Activated effector memory CD4-positive, alpha-beta T cell treated with anti-CD3 and anti-CD28 coated beads, Interleukin-2, amount 50 U/mL, for 16 hours (primary cell): ENCODE data around the gene SIGLEC9.

Experiments used
- DNase-seq: peaks from one replicate; pipeline ENCODE4 v3.0.0-alpha.2; 2020

The SIGLEC9 gene

DNA sequence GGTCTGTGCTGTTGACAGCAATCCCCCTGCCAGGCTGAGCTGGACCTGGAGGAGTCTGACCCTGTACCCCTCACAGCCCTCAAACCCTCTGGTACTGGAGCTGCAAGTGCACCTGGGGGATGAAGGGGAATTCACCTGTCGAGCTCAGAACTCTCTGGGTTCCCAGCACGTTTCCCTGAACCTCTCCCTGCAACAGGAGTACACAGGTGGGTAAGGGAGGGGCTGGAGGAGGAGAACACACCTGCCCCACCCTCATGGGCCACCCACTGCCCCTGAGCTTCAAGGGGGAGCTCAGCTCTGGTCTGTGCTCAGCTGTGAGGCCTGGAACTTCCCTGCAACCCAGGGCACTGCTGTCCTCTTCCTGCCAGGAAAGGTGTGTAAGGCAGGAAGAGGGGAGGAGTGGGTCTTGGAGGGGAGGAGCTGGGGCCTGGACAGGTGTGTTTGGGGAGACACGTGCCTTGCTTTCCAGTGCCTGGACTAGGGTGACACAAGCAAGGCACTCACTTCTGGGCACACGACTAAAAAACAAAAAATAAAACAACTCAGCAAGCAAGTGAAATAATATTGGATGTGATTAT is 21.3 kb downstream of the SIGLEC9 start:
- no peak for DNase-seq

DNA sequence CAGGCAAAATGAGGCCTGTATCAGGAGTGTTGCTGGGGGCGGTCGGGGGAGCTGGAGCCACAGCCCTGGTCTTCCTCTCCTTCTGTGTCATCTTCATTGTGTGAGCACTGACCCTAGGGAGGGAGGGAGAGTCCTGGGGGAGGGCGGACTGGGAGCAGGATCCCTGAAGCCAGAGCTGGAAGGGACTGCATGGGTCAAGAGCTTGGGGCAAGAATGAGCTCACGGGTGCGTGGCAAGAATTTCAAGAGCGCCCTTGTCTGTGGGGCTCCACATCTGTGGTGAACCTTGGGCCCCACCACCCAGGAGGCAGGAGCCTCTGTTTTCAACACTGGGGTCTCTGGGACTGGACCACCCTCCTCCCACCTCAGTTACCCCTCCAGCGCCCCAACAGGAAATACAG is 22.0 kb downstream of the SIGLEC9 start:
- no peak for DNase-seq

DNA sequence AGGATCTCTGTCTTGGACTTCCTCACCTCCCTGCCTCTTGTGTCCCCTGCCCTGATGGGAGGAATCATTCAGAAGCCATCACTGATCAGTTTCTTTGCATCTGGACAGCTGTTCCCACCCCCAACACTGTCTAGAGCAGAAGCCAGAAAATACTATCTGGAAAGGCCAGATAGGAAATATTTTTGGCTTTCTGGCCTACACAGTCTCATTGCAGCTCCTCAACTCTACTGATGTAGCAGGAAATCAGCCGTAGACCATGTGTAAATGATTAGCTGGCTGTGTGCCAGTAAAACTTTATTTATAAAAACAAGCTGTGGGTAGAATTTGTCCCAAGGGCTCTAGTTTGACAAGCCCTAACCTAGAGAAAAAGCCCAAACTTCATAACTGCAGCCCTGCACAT is 23.0 kb downstream of the SIGLEC9 start:
- DNase-seq, result no peak

DNA sequence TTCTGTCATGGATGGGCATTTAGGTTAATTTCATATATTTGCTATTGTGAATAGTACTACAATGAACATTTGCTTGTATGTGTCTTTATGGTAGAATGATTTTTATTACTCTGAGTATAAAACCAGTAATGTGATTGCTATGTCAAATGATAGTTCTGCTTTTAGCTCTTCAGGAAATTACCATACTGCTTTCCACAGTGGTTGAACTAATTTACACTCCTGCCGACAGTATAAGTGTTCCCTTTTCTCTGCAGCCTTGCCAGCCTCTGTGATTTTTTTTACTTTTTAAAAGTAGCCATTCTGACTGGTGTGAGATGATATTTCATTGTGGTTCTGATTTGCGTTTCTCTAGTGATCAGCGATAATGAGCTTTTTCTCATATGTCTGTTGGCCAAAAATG is 23.9 kb downstream of the SIGLEC9 start:
- no peak for DNase-seq

DNA sequence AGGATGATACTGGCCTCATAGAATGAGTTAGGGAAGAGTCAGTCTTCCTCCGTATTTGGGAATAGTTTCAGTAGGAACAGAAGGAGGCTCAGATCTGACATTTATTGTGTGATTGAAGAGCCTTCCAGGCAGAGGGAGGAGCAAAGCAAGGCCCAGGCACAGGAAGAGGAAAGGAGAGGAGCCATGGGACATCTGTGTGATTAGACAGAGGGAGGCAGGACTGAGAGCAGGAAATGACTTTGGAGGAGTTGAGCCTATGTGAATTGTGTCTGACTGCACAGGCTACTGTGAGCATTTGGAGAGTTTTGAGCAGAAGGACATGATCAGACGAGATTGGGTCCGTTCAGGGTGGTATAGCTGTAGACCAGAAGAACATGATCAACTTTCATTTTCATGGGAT is 25.9 kb downstream of the SIGLEC9 start:
- DNase-seq, result no peak

DNA sequence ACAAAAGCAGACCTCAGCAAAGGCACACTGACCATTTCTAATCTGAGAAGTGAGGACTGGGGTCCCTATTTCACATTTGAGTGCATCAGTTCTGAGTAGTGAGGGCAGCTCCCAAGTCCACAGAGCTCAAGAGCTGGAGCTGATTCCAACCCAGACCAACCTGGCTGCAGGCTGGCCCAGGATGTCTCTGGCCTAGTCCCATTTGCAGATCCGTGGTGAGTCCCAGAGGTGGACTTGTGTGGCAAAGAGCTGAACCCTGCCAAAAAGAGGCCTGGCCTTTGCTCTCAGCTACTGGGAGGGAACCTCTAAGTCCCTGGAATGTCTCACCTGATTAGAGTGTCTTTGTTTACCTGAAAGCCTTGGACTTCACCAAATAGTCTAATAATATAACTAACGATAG is 32.0 kb downstream of the SIGLEC9 start:
- no peak for DNase-seq

DNA sequence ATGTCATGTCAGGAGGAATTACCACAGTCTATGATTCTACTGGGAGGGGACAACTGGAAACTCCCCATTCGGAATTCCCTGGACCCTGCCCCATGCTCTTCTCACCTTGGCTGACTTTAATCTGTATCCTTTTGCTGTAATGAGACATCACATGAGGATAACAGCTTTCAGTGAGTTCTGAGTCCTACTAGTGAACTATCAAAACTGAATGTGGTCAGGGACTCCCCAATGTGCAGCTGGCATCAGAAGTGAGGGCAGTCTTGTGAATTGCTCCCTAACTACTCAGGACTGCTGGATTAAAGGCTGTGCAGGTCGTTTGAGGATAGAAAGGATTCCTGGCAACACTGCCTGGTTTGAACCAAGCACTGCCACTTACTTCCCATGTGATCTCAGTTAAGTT is 32.6 kb downstream of the SIGLEC9 start:
- no peak for DNase-seq

DNA sequence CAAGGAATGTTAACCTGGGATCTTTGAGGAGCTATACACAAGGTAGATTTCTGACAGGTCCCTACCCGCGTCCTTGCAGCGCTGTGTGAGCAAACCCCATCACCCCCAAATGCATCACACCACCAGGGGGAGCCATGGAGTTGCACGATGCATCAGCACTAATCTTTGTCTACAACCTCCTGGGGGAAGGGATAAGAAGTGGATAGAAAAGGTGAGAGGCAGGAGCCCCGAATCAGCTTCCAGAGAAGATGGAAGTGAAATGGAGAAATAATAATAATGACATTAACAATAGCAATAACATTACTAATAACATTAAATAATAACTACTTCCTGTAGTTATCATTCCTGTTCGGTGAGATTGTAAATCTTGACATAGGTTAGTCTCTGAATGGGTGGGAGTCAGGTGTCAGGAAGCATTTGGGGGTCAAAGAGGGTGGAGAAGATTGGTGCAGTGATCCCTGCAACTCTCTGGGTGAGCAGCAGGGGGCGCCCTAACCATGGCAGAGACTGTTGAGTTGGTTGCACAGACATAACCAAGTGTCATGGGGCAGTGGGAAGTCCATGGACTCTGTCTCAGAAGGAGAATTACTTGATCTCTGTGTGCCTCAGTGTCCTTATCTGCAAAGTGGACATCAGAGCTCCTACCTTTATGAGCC is 33.9 kb downstream of the SIGLEC9 start:
- peak; percentile 90 for DNase-seq

DNA sequence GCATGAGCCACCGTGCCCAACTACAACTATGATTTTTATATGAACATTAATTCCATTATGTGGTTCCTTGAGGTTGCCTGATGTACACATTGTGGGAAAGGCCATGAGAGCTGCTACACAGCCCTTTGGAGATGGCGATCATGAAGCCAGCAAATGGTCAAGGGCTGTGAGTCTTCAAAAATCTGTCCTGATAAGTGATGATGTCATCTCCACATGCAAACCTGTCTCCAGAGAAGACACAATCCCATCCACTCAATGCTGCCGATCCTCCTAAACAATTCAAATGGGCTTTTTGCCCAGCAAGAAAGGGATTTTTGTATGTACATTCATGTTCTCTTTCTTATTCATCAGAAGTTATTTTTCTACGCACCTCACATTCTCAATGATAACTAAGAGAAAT is 35.0 kb downstream of the SIGLEC9 start:
- DNase-seq, result no peak

DNA sequence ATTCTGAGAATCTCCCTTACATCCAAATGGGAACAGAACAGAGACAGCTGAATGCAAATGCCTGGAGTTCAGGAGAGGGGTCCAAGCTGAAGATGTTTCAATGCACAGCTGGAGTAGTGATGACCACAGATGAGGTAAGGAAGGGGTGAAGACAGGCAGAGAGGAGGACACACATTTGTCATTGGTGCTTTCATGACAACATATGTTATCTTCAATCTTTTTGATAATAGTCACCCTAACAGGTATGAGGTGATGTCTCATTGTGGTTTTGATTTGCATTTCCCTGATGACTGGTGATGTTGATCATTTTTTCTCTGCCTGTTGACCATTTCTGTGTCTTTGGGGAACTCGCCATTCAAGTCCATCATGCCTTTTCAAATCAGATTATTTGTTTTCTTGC is 36.6 kb downstream of the SIGLEC9 start:
- DNase-seq, result no peak

DNA sequence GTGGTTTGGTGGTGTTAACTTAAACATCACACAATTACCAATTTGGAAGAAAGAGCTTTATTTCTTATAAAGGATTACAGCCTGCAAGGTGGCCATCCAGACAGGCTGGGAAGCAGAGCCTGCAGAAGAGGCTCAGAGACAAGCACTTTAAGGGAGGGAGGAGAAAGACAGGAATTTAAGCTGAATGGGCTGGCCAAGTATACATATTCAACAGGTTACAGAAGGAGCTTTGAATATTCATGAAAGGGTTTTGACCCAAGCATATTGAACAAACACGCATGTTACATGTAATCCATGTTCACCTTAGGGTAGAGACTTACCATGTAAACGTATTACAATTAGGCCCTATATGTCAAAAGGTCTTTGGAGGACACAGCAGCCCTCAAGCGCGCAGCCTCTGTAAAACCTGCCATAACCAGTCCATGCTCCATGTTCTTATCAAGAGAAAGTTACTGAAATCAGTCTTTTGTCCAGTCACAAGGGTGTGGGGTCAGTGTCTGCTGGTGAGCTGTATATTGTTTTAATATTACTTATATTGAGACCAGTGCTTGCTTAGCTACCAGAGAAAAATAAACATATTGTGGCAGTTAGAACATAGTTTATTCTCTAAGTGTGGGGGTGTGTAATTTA is 37.3 kb downstream of the SIGLEC9 start:
- DNase-seq, result no peak

DNA sequence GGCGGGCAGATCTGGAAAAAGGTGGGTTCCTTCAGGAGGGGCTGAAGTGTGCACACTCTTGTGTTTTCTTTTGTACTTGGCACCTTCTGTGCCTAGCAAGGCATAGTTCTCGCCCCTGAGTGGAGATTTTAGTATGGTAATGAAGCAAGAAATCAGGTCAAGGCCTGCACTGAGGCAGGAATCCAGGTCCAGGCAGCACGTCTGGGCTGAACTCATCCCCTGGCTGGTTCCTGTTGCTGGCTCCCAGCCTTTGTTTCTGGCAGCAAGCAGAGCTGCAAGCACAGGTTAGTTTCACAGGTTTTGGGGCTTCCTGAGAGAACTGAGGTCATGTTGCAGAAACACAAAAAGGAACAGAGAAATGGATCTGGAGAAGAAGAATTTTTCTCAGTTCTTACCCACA is 38.6 kb downstream of the SIGLEC9 start:
- no peak for DNase-seq

DNA sequence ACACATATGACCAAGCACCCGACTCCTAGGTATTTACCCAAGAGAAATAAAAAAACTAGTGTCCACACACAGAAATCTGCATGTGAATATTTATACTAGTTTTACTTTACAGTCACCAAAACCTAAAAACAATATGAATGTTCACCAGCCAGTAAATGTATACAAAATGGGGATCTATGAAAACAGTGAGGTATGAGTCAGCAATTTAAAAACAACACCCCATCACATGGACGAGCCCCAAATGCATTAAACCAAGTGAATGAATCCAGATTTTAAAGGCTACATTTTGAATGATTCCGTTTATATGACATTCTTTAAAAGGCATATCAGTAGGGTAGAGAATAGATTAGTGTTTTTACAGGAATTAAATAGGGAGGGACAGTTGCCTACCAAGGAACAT is 39.5 kb downstream of the SIGLEC9 start:
- no peak for DNase-seq

DNA sequence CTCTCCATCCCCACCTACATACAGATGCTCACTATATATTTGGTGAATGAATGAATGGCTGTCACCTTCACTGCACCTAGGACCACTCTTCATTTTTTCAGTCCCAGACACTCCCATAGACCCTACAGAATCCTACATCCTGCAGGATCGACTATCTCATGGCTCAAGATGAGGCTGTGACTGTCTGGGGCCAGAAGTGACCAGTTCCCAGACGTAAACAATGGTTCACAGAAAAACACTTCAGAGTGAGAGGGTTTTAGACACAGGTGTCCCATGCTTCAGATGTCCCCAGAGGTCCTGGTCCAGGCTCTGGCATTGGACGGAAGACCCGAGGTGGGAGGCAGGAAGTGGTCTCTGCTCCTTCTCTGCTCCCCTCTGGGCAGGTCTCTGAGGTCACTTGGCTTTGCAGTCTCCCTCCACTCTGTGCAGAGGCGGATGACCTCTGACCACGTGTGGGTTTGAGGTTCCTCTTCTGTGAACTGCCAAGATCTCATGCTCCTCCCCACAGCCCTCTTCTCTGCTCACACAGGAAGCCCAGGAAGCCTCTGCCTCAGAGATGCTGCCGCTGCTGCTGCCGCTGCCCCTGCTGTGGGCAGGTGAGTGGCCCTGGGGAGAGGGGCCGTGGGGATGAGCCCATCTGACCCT is 42.3 kb downstream of the SIGLEC9 start:
- no peak for DNase-seq

DNA sequence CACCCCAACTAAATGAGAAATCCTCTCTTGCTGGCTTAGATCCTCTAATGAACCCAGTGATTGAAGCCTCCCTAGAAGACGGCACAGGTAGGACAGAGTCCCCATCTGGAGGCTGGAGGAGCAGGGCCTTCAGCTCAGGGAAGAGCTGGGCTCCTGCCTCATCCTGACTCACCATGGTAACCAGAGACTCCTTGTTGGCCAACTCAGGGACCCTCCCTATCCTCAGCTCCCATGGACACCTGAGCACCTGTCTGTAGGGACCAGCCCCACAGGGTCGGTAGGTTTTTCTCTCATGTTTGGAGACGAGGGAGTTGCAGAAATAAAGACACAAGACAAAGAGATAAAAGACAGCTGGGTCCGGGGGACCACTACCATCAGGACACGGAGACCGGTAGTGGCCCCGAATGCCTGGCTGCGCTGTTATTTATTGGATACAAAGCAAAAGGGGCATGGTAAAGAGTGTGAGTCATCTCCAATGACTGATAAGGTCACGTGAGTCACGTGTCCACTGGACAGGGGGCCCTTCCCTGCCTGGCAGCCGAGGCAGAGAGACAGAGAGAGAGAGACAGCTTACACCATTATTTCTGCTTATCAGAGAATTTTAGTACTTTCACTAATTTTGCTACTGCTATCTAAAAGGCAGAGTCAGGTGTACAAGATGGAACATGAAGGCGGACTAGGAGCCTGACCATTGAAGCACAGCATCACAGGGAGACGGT is 44.0 kb downstream of the SIGLEC9 start:
- DNase-seq, result no peak

DNA sequence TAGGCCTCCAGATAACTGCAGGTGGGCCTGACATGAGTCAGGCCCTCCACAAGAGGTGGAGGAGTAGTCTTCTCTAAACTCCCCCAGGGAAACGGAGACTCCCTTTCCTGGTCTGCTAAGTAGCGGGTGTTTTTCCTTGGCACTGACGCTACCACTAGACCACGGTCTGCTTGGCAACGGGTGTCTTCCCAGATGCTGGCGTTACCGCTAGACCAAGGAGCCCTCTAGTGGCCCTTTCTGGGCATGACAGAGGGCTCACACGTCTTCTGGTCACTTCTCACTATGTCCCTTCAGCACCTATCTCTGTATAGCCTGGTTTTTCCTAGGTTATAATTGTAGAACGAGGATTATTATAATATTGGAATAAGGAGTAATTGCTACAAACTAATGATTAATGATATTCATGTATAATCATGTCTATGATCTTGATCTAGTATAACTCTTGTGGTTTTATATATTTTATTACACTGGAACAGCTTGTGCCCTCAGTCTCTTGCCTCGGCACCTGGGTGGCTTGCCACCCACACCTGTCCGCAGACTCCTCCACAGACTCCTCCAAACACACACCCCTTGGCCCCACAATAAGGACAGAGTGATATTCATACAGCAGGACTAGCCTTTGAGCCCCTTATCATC is 44.7 kb downstream of the SIGLEC9 start:
- peak; percentile 87 for DNase-seq

DNA sequence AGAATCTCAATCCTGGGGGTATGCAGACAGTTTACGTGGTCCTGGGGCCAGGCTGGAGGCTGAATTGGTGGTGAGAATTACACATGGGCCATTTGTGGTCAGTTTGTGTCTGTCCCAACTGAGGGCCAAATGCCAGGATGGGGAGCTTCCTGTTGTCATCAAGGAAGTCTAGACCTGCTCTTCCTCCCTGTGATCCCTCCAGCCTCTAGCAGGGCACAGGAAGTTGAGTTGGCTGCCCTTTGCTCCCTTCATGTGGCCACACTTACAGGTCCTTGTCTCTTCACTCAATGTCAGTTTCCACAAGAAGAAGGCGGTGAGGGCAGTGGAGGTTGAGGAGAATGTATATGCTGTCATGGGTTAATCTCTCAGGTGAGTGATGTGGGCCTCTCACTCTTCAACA is 47.5 kb downstream of the SIGLEC9 start:
- DNase-seq, result no peak

DNA sequence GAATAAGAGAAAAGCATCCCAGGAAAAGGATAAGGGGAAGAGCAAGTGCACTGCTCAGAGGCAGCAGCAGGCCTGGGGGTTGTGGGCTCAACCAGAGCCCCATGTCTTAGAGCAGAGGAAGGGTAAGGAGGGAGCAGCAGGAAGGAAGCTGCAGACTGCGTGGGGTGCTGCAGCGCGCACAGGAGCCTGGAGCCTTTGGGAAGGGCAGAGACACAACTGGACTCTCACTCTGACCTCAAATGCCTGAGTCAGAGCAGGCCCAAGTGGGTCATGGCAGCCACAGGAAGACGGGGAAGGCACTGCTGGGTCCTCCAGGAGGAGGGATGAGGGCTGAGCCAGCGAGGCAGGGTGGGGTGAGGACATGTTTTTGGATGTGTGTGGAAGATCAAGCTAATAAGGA is 49.0 kb downstream of the SIGLEC9 start:
- DNase-seq, result no peak

DNA sequence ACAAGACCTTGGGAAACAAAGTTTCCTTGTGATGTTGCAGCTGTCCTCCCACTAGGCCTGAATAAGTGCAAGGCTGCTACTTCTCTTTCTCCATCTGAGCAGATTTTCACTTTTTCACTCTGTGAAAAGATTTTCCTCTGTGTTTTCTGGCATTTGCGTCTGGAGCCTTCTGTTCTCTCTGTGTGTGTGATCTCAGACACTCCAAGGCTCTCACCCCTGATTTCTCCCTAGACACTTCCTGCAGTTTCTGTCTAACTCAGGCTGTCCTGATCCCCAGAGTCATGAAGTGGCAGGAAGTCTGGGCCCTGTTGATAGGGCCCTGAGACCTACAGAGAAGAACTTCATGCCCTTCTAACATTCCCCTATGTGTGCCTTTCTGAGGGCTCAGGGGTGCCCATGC is 54.5 kb downstream of the SIGLEC9 start:
- no peak for DNase-seq
